Measurements from ENCODE around the gene TECTA.

TECTA gene

DNA sequence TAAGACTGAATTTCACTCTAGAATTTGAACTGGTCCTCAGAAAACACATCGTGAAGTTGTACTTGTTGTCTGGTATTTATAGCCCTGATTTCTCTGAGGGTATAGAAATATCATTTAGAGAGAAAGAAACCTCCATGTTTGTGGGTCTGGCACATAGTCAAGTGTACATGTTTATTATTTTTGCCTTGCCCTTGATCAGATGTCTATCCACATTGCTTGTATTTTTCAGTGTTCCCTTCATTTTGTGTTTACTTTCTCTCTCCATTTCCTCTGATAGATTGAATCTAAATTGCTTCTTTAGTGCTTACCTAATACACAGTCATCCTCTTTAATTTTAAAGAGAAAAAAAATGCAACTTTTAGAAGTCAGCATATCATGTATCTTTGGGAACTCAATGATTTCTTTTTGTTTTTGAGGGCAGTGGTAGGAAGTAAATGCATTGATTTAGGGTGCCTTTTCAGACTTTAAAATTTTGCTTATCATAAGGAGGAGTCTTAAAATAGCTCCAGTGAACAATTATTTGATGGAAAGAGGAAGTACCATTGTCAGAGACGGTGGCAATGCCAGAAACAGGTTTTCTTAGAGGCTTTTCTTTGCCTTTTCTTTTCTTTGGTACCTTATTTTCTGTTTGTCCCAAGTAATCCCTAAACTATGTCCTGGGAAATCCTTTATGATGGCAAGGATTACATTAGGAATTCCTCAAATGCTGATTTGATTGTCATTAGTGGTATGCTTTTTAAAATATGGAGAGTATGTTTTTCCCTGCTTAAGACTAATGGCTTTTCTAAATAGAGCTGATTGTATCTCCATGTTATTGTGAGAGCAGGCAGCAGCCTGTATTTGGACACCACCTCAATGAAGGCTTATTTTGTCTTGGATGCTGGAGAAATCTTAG is 29.8 kb upstream of the TECTA start:
- Mint-ChIP-seq H3K4me1 (ENCODE audit: low read depth) (no peaks in the 10 kb centered on the region), H3K4me3 (no peak overlapping the region), H3K27ac (no peak overlapping the region), H3K9me3 (peaks cover 3% of the 10 kb centered on the region), H3K36me3 (ENCODE audit: low read depth) (peaks cover 46% of the 10 kb centered on the region), H3K27me3 (no peaks in the 10 kb centered on the region)

DNA sequence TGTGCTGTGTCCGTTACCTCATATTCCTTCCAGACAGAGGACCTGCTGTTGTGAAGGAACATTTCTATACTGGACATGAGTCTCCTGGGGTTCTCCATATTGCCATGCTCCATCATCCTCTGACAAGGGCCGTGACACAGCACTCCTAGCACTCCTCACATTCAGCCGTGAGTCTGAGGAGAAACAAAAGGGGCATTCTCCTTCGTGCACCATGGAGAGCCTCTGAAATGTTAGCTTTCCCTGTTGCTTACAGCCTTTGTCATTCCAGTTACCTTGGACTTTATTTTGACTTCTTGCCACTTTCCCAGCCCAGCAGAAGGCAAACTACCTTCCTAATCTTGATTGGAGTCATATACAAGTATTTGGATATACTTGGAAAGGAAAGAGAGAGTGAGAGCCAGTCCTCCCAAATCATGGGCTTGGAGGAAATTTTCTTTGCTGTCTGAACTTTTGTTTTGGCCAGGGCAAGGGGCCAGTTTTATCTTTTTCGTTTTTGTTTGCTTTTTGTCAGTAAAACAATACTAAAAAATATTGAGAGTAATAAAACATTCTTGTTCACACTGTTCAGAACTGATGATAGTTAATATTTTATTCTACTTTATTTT is 29.1 kb upstream of the TECTA start:
- H3K27me3 Mint-ChIP-seq: no peaks in the 10 kb centered on the region
- H3K9me3 Mint-ChIP-seq: peaks cover 3% of the 10 kb centered on the region
- H3K27ac Mint-ChIP-seq: no peak overlapping the region
- H3K4me3 Mint-ChIP-seq: no peak overlapping the region
- H3K36me3 Mint-ChIP-seq (ENCODE audit: low read depth): peaks cover 41% of the 10 kb centered on the region
- H3K4me1 Mint-ChIP-seq (ENCODE audit: low read depth): no peaks in the 10 kb centered on the region

GRCh38 chr11:121081321-121081720 is 19.7 kb upstream of the TECTA start:
- H3K27ac Mint-ChIP-seq: no peak overlapping the region
- no peaks in the 10 kb centered on the region for H3K27me3 Mint-ChIP-seq
- no peaks in the 10 kb centered on the region for H3K9me3 Mint-ChIP-seq
- H3K4me3 Mint-ChIP-seq: no peak overlapping the region
- H3K36me3 Mint-ChIP-seq (ENCODE audit: low read depth): peaks cover 19% of the 10 kb centered on the region
- peaks cover 9% of the 10 kb centered on the region for H3K4me1 Mint-ChIP-seq (ENCODE audit: low read depth)

GRCh38 chr11:121082219-121082618 is 18.8 kb upstream of the TECTA start:
- Mint-ChIP-seq H3K9me3 (no peaks in the 10 kb centered on the region), H3K36me3 (ENCODE audit: low read depth) (peaks cover 25% of the 10 kb centered on the region), H3K4me1 (ENCODE audit: low read depth) (peaks cover 9% of the 10 kb centered on the region), H3K4me3 (no peak overlapping the region), H3K27me3 (no peaks in the 10 kb centered on the region), H3K27ac (no peak overlapping the region)

GRCh38 chr11:121082670-121083069 is 18.4 kb upstream of the TECTA start:
- Mint-ChIP-seq H3K27me3 (no peaks in the 10 kb centered on the region), H3K27ac (no peak overlapping the region), H3K4me3 (no peak overlapping the region), H3K4me1 (ENCODE audit: low read depth) (peaks cover 9% of the 10 kb centered on the region), H3K9me3 (no peaks in the 10 kb centered on the region), H3K36me3 (ENCODE audit: low read depth) (peaks cover 29% of the 10 kb centered on the region)

- Mint-ChIP-seq H3K36me3 (ENCODE audit: low read depth) (peaks cover 23% of the 10 kb centered on the region), H3K4me1 (ENCODE audit: low read depth) (peaks cover 4% of the 10 kb centered on the region), H3K27me3 (no peaks in the 10 kb centered on the region), H3K4me3 (no peak overlapping the region), H3K9me3 (no peaks in the 10 kb centered on the region), H3K27ac (no peak overlapping the region)
These were observed 14.2 kb upstream of the TECTA start for GRCh38 chr11:121086866-121087265.

DNA sequence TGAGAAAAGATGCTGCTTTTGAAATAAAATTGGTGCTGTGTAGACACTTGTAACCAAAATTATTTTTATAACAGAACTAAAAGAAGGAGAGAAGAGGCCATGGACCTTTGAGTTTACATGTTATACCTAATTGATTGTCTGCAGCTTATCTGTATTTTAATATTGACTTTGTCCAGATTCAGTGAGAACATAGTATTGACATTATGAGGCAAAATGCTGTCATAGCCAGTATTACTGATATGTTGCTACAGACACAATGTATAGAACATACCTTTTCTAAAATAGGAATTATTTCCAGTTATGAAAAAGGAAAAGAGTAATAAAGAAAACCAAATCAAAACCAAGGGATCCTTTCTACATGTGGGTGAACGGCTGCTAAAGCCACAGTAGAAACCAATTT is 11.5 kb upstream of the TECTA start:
- H3K4me1 Mint-ChIP-seq (ENCODE audit: low read depth): peaks cover 4% of the 10 kb centered on the region
- H3K36me3 Mint-ChIP-seq (ENCODE audit: low read depth): peaks cover 18% of the 10 kb centered on the region
- no peaks in the 10 kb centered on the region for H3K27me3 Mint-ChIP-seq
- no peak overlapping the region for H3K27ac Mint-ChIP-seq
- H3K9me3 Mint-ChIP-seq: no peaks in the 10 kb centered on the region
- no peak overlapping the region for H3K4me3 Mint-ChIP-seq

DNA sequence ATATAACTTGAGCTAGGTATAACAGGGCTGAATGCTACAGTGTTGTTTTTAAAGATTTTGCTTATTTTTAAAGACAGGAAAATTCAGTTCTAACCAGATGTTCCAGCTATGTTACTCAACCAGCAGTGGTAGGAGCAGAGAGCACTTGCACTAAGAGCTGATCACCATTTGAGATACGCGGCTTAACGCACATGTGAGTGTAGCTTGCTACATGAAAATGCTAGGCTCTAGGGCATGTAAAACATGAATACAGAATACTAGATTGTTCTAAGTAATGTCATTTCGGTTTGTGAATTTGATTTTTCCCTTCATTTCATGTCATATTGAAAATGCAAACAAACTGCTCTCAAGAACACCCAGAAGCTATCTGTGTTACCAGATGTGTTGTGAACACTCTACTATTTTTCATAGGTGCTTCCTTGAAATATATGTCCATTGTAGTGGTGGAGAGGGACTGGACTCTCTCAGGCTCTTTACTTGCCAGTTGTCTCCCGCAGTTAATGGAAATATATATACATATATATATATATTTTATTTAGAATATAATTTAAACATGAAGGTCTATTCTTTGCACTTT is 10.8 kb upstream of the TECTA start:
- Mint-ChIP-seq H3K36me3 (ENCODE audit: low read depth) (peaks cover 18% of the 10 kb centered on the region), H3K27me3 (no peaks in the 10 kb centered on the region), H3K4me3 (no peak overlapping the region), H3K27ac (no peak overlapping the region), H3K9me3 (no peaks in the 10 kb centered on the region), H3K4me1 (ENCODE audit: low read depth) (peaks cover 4% of the 10 kb centered on the region)

- peaks cover 14% of the 10 kb centered on the region for H3K36me3 Mint-ChIP-seq (ENCODE audit: low read depth)
- peaks cover 4% of the 10 kb centered on the region for H3K4me1 Mint-ChIP-seq (ENCODE audit: low read depth)
- no peaks in the 10 kb centered on the region for H3K27me3 Mint-ChIP-seq
- H3K4me3 Mint-ChIP-seq: no peak overlapping the region
- no peaks in the 10 kb centered on the region for H3K9me3 Mint-ChIP-seq
- no peak overlapping the region for H3K27ac Mint-ChIP-seq
These were observed 9.4 kb upstream of the TECTA start for GRCh38 chr11:121091492-121092152.

GRCh38 chr11:121095561-121095960 is 5.5 kb upstream of the TECTA start:
- H3K9me3 Mint-ChIP-seq: no peaks in the 10 kb centered on the region
- H3K36me3 Mint-ChIP-seq (ENCODE audit: low read depth): no peaks in the 10 kb centered on the region
- H3K27ac Mint-ChIP-seq: no peak overlapping the region
- no peaks in the 10 kb centered on the region for H3K27me3 Mint-ChIP-seq
- H3K4me1 Mint-ChIP-seq (ENCODE audit: low read depth): peaks cover 4% of the 10 kb centered on the region
- no peak overlapping the region for H3K4me3 Mint-ChIP-seq

DNA sequence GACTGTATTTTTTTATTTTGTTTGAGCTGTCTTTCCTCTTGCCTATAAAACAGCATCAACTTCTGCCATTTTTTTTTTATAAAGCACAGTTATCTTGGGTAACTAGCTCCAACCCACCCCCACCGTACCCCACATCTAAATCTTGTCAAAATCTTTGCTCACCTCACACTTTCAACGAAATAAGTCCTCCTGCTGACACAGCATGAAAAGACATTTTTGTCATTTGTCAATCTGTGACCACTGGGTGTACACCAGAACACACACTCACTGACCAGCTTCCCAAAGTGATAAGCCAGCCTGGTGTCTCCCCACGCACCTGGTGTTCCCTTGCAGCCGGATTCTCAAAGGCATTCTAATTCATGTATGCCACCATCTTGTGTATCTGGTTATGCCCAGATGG is 1.7 kb upstream of the TECTA start:
- H3K27ac Mint-ChIP-seq: no peak overlapping the region
- no peaks in the 10 kb centered on the region for H3K4me1 Mint-ChIP-seq (ENCODE audit: low read depth)
- H3K9me3 Mint-ChIP-seq: no peaks in the 10 kb centered on the region
- no peaks in the 10 kb centered on the region for H3K27me3 Mint-ChIP-seq
- H3K4me3 Mint-ChIP-seq: no peak overlapping the region
- H3K36me3 Mint-ChIP-seq (ENCODE audit: low read depth): no peaks in the 10 kb centered on the region

DNA sequence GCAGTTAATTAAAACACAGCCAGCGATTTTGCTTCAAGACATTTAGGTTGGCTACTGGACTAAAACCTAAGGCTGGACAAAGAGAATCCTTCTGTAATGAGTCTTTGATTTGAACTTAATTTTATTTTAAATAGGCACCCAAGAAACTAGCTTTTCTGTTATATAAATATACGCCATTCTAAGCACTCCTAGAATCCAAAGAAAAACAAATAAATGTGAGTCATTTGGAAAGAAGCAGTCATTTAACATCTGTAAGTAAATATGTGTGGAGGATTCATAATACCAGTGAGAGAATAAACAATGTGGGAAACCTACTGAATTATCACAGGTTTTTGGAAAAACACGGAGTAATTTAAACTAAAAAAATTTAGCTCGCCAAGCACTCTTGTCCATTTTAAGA is 1.2 kb upstream of the TECTA start:
- no peaks in the 10 kb centered on the region for H3K27me3 Mint-ChIP-seq
- no peaks in the 10 kb centered on the region for H3K9me3 Mint-ChIP-seq
- no peak overlapping the region for H3K4me3 Mint-ChIP-seq
- H3K27ac Mint-ChIP-seq: no peak overlapping the region
- no peaks in the 10 kb centered on the region for H3K36me3 Mint-ChIP-seq (ENCODE audit: low read depth)
- H3K4me1 Mint-ChIP-seq (ENCODE audit: low read depth): no peaks in the 10 kb centered on the region

DNA sequence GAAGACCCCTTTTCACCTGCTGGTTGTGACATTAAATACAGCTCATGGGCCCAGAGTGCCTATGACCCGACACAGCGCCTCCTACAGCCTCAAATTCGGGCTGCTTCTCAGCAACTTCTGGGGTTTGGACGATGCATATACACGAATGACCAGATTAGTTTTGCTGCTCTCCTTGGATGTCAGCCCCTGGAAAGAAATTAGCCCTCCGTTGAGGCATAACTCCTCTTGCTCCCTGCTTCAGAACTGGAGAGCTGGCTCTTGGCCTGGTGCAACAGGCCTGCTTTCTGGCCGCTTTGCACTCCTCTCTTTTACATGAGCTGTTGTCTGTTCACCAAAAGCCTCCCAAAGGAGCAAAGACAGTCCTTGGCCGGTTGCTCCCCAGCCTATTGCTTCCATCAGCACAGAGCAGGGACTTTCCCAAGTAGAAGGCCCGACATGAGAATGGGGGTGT is 3.3 kb downstream of the TECTA start:
- Mint-ChIP-seq H3K4me1 (ENCODE audit: low read depth) (no peaks in the 10 kb centered on the region), H3K9me3 (no peaks in the 10 kb centered on the region), H3K4me3 (no peak overlapping the region), H3K36me3 (ENCODE audit: low read depth) (no peaks in the 10 kb centered on the region), H3K27me3 (no peaks in the 10 kb centered on the region), H3K27ac (no peak overlapping the region)

- H3K36me3 Mint-ChIP-seq (ENCODE audit: low read depth): no peaks in the 10 kb centered on the region
These were observed 4.0 kb downstream of the TECTA start for GRCh38 chr11:121105063-121105480.

More at GRCh38 chr11:121105063-121105480, 4.0 kb downstream of the TECTA start:
- Mint-ChIP-seq H3K9me3 (no peaks in the 10 kb centered on the region), H3K27ac (no peak overlapping the region), H3K4me3 (no peak overlapping the region), H3K27me3 (no peaks in the 10 kb centered on the region), H3K4me1 (ENCODE audit: low read depth) (no peaks in the 10 kb centered on the region)

Measured in stimulated activated naive CD8-positive, alpha-beta T cell treated with anti-CD3 and anti-CD28 coated beads, Interleukin-15, Interleukin-2, amounts not matched to agents 100 ng/mL and 50 ng/mL, for 24 hours (primary cell).